ENCODE measurements around the gene LRCH1.

LRCH1 gene

DNA sequence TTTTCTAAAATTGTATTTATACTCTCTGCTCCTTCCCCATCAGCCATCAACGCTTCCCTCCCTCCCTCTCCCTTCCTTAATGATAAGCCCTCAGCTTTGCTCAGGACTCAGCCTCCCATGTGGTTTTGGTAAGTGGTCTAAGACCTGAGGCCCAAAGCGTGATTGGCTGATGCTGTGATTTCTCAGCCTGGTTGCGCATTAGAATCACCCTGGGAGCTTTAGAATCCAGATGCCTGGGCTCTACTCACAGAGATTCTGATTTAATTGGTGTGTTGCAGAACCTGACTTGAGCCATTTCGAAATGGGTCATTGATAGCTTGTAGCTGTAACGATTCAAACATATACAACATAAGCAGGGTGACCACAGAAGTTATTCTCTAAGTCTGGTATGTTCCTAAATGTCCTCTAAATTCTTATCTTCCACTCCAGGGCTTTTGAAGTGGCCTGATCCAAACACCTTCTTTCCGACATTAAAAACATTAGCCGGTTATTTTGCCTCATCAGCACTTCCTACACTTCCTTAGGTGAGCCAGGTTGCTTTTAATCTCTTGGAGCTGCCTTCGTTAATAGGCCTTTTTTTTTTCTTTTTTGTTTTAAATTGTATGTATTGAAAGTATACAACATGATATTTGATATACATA, 60.6 kb downstream of the LRCH1 start:
- no peak for DNase-seq

- no peak for DNase-seq
These were observed 61.6 kb downstream of the LRCH1 start for GRCh38 chr13:46614582-46614981.

- no peak for DNase-seq
These were observed 63.0 kb downstream of the LRCH1 start for GRCh38 chr13:46615888-46616531.

DNA sequence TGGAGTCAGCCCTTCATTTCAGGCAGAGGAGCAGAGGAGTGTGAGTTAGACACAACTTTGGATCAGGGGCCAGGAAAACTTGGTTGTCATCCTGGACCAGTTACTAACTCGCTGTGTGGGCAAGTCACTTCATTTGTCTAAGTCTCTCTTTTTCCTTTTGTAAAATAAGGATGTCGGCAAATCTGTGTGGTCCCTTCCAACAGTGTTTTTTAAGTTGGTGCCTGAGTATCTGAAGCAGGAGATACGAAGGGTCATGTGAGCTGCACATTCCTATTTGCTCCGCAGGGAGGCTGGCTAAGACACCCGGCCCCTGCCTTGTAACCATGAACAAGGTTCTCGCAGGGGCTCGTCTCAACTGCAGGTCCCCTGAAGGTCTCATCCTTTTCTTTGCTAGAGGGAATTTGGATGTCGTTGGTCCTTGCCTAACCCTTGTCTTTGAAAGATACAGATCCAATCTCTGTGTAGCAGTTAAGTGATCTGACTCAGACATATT, 64.3 kb downstream of the LRCH1 start:
- no peak for DNase-seq

DNA sequence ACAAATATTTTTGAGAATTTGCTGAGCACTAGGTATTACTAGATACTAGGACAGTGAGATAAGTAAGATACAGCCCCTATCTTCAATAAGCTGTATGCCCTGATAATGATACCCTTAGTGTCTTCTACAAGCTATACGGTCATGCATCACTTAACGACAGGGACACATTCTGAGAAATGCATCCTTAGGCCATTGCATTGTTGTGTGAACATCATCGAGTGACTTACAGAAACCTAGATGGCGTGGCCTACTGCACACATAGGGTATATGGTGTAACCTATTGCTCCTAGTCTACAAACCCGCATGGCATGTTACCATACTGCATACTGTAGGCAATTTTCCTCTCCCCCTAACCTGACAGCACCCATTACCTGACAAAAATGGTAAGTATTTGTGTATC, 64.9 kb downstream of the LRCH1 start:
- no peak for DNase-seq

GRCh38 chr13:46618694-46619254, 65.8 kb downstream of the LRCH1 start:
- DNase-seq, result no peak

- DNase-seq, result no peak
These were observed 67.1 kb downstream of the LRCH1 start for GRCh38 chr13:46620029-46620428.

GRCh38 chr13:46620471-46620870, 67.5 kb downstream of the LRCH1 start:
- no peak for DNase-seq

DNA sequence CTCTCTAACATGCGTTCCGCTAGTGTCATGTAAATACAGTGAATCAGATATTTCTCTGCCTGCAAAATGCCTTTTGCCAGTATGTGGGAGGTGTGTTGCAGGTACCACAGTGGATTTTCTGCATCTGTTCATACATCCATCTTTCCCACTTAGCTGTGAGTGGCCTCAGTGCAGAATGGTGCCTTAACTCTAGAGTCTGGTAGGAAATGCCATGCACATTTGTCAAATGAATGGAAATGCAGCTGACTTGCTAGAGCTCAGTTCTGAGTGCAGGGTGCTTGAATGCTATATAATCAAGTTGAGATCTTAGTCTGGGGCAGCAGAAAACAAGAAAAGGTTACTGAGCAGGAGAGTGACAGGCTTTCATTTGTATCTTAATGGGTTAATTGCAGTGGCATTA, 68.2 kb downstream of the LRCH1 start:
- DNase-seq, result no peak

DNA sequence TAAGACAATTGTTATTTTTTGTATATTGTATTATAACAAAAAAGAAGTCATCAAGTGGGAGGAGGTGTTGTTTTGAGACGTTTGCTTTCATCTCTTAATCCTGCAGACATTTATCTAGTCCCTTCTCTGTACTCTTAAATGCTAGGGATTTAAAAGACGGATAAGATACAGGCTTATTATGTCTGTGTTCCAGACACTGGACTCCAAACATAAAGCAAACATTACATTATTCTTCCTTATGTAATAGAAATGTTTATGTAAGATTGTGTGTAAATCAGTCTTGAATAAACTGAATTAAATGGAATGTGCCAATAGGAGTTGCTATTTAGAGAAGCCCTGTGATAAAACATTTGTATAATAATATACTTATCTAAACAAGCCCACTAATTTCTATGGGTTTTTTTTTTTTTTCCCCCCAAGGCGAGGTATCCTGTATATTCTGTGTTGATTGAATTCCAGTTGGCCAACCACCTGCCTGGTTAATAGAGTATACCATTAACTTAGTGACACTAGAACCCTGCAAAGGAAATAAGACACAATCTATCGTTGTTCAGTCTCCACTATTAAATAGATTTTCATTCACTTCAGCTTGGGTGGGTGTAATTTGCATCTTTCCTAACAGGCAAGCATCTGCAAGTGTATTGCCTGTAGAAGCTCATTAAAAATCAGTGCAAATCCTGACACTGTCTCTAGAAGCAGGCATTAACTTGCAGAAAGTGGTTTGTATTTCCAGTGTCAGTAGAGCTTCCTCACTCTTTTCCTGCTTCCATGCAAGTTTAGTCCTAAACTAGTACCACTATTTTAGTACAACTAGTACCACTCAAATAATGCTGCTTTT, 69.0 kb downstream of the LRCH1 start:
- DNase-seq, result no peak

GRCh38 chr13:46622630-46623256, 69.8 kb downstream of the LRCH1 start:
- DNase-seq, result no peak

DNA sequence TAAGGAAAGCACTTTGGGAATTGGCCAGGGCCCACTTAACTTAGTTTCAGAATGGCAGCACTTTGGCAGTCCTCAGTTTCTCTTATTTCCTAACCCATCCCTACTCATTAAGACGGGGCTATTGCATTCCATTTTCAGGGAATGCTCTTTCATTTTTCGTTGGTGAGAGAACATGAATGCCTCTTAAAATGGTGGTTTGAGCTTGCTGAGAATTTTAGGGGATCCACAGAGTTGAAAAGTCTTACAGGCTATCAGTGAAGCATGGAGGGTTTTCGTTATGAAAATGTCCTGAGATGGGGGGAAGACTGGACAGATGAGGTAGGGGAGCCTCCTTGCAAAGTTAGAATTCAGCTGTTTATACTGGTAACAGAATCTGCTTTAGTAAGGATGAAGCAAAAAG, 71.4 kb downstream of the LRCH1 start:
- DNase-seq, result no peak

GRCh38 chr13:46624821-46625220, 71.9 kb downstream of the LRCH1 start:
- no peak for DNase-seq

DNA sequence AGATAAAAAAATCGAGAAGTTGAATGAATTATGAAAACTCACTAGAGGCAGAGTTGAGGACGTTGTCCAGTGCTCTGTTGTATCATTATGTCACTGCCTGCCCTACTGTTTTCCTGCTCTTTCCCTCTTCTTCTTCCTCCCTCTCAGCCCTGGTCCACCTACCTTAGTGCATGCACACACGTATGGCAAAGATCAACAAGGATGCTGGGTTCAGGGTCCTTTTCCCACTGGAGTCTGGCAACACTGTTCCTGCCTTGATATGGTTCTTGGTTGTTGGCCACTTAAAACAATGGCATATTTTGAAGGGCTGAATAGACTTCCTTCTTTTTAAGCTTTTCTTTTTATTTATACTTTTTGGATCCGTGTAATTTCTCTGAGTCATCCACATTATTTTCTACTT, 74.5 kb downstream of the LRCH1 start:
- no peak for DNase-seq

GRCh38 chr13:46628622-46629365, 75.8 kb downstream of the LRCH1 start:
- DNase-seq, result no peak

DNA sequence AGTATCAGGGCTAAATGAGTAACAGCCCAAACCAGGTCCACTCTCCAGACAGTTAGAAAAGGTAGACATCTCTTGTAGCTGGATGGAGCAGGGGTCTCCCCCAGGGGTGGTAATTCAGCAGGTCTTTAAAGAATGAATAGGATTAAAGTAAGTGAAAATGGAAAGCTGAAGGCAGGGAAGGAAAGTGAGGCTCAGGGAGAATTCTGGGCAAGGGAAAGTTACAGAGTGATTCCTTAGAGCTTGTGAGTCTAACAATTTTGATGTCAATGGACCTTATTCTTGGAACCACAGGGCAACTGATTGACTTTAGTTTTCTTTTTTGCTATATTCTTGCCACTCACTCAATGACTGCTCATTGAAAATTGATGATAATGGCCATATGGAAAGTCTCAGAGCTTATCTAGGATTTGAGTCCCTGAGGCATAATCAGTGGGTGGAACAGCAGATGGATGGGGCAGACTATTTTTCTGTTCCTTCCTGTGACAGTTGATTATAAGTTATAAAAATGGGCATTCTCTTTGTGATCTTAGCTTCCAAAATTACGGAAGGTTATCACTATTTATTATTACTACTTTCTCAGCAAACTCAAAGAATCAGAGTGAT, 76.9 kb downstream of the LRCH1 start:
- DNase-seq, result no peak

GRCh38 chr13:46630431-46631178, 77.6 kb downstream of the LRCH1 start:
- DNase-seq, result no peak

- DNase-seq, result no peak
These were observed 78.2 kb downstream of the LRCH1 start for GRCh38 chr13:46631179-46631542.

- DNase-seq, result no peak
These were observed 79.2 kb downstream of the LRCH1 start for GRCh38 chr13:46632176-46632575.

DNA sequence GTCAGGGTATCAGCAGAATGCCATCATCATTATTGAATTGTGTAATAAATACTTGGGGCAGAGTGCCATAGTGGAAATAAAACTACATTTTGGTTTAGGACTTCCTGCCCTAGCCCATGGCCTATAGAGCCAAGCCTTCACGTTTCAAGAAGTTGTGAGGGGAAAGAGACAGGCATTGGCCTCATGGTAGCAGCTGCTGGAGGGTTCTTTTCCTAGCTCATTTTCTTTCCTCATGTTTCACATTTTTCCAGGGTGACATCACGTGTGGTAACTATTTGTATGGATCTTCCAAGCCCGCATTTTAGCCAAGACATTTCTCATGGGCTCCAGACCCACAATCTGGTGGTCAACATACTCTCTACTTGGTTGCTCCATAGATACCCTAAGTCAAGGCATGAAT, 80.4 kb downstream of the LRCH1 start:
- no peak for DNase-seq

GRCh38 chr13:46636451-46636850, 83.5 kb downstream of the LRCH1 start:
- DNase-seq, result no peak
